SK-N-SH treated with all-trans-retinoic acid at 6 μM for 48 hours (cell line): Measurements from ENCODE around the gene PPP1R8.

Source experiments
- ATAC-seq: fragments of 200-7000 bp; cut with Tn5 transposase; 3 replicates; pipeline ENCODE4 v1.9.1; 2020; ENCODE audit warnings: mild to moderate bottlenecking, moderate library complexity
- ARNTL ChIP-seq: fragments of 450-650 bp; formaldehyde crosslinking; IDR thresholded peaks from 2 replicates; pipeline ENCODE4 v1.5.0; 2020; ENCODE audit warnings: low read depth, mild to moderate bottlenecking, moderate library complexity, borderline replicate concordance
- BACH2 ChIP-seq: fragments of 250-450 bp; sonication (Bioruptor Pico); IDR thresholded peaks from 2 replicates; pipeline ENCODE4 v1.9.0; 2021; ENCODE audit warnings: mild to moderate bottlenecking, borderline replicate concordance
- CSDC2 ChIP-seq: fragments of 250-450 bp; sonication (Bioruptor Pico); IDR thresholded peaks from 2 replicates; pipeline ENCODE4 v1.5.0; 2020; ENCODE audit warnings: mild to moderate bottlenecking, moderate library complexity
- ESRRG ChIP-seq: fragments of 250-450 bp; sonication (Bioruptor Pico); IDR thresholded peaks from 2 replicates; pipeline ENCODE4 v1.6.1; 2021; ENCODE audit warnings: mild to moderate bottlenecking
- GLIS3 ChIP-seq: fragments of 250-450 bp; sonication (Bioruptor Pico); IDR thresholded peaks from 2 replicates; pipeline ENCODE4 v1.5.0; 2020; ENCODE audit warnings: mild to moderate bottlenecking, moderate library complexity
- ISL1 ChIP-seq: fragments of 250-450 bp; sonication (Bioruptor Pico); IDR thresholded peaks from 2 replicates; pipeline ENCODE4 v2.1.2; 2022; ENCODE audit warnings: mild to moderate bottlenecking, moderate library complexity
- PPARA ChIP-seq: fragments of 250-450 bp; sonication (Bioruptor Pico); IDR thresholded peaks from 2 replicates; pipeline ENCODE4 v1.5.0; 2020; ENCODE audit warnings: mild to moderate bottlenecking, borderline replicate concordance
- RARB ChIP-seq: fragments of 250-450 bp; sonication (Bioruptor Pico); IDR thresholded peaks from 2 replicates; pipeline ENCODE4 v1.8.0; 2021; ENCODE audit warnings: mild to moderate bottlenecking, moderate library complexity
- SNAI2 ChIP-seq: fragments of 250-450 bp; sonication (Bioruptor Pico); IDR thresholded peaks from 2 replicates; pipeline ENCODE4 v1.5.0; 2020; ENCODE audit warnings: mild to moderate bottlenecking, moderate library complexity
- TOX ChIP-seq: fragments of 250-450 bp; sonication (Bioruptor Pico); IDR thresholded peaks from 2 replicates; pipeline ENCODE4 v1.8.0; 2021; ENCODE audit warnings: mild to moderate bottlenecking, moderate library complexity, borderline replicate concordance
- ZC3H10 ChIP-seq: fragments of 250-450 bp; sonication (Bioruptor Pico); IDR thresholded peaks from 2 replicates; pipeline ENCODE4 v1.5.1; 2021; ENCODE audit warnings: mild to moderate bottlenecking, moderate library complexity
- ZFP3 ChIP-seq: fragments of 250-450 bp; sonication (Bioruptor Pico); IDR thresholded peaks from 2 replicates; pipeline ENCODE4 v1.5.0; 2020; ENCODE audit warnings: mild to moderate bottlenecking, moderate library complexity
- ZFP30 ChIP-seq: fragments of 450-650 bp; formaldehyde crosslinking; IDR thresholded peaks from 2 replicates; pipeline ENCODE4 v1.5.0; 2022; ENCODE audit warnings: mild to moderate bottlenecking, moderate library complexity
- ZNF565 ChIP-seq: fragments of 450-650 bp; formaldehyde crosslinking; conservative IDR thresholded peaks from 2 replicates; pipeline ENCODE4 v1.5.0; 2020; ENCODE audit warnings: low read depth, mild to moderate bottlenecking, moderate library complexity
- ZNF70 ChIP-seq: fragments of 450-650 bp; formaldehyde crosslinking; IDR thresholded peaks from 2 replicates; pipeline ENCODE4 v1.5.0; 2020; ENCODE audit warnings: mild to moderate bottlenecking, moderate library complexity
- ZNF8 ChIP-seq: fragments of 450-650 bp; formaldehyde crosslinking; IDR thresholded peaks from 2 replicates; pipeline ENCODE4 v1.5.0; 2020; ENCODE audit warnings: mild to moderate bottlenecking, moderate library complexity
- TF ChIP-seq, protein P1 (sequence below): fragments of 250-450 bp; sonication (Bioruptor Pico); IDR thresholded peaks from 2 replicates; pipeline ENCODE4 v1.5.1; 2021; ENCODE audit warnings: mild to moderate bottlenecking, moderate library complexity
- TF ChIP-seq, protein P2 (sequence below): fragments of 250-450 bp; sonication (Bioruptor Pico); IDR thresholded peaks from 2 replicates; pipeline ENCODE4 v1.5.1; 2020; ENCODE audit warnings: low read depth, mild to moderate bottlenecking, moderate library complexity
- TF ChIP-seq, protein P3 (sequence below): fragments of 250-450 bp; sonication (Bioruptor Pico); IDR thresholded peaks from 2 replicates; pipeline ENCODE4 v1.8.0; 2020; ENCODE audit warnings: mild to moderate bottlenecking, moderate library complexity, borderline replicate concordance
- TF ChIP-seq, protein P4 (sequence below): fragments of 250-450 bp; sonication (Bioruptor Pico); IDR thresholded peaks from 2 replicates; pipeline ENCODE4 v1.8.0; 2021; ENCODE audit warnings: low read depth, mild to moderate bottlenecking, moderate library complexity, borderline replicate concordance

Gene PPP1R8

DNA sequence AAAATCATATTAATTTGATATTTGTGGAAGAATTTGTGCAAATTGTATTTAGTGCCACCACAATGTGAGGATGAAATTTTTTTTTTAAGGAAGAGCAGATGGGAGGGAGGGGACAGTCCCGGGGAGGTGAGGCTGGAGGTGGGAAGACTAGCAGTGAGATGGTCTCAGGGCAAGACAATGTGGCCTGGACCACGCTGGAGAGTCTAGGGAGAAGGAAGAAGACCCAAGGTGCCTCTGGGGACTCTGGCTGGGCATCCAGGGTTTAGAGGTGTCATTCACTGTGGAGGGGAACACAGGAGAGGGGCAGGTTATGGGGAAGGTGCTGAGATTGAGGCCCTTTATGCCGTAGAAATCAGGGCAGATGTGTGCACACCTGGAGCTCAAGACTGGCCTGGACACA, 31.4 kb downstream of the PPP1R8 start:
- TF ChIP-seq ZNF8 (CRISPR knock-in tag) (no peak), ZFP3 (CRISPR knock-in tag) (no peak), ZFP30 (CRISPR knock-in tag) (no peak)
- TF ChIP-seq, protein P1, sequence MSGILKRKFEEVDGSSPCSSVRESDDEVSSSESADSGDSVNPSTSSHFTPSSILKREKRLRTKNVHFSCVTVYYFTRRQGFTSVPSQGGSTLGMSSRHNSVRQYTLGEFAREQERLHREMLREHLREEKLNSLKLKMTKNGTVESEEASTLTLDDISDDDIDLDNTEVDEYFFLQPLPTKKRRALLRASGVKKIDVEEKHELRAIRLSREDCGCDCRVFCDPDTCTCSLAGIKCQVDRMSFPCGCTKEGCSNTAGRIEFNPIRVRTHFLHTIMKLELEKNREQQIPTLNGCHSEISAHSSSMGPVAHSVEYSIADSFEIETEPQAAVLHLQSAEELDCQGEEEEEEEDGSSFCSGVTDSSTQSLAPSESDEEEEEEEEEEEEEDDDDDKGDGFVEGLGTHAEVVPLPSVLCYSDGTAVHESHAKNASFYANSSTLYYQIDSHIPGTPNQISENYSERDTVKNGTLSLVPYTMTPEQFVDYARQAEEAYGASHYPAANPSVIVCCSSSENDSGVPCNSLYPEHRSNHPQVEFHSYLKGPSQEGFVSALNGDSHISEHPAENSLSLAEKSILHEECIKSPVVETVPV (CRISPR knock-in tag) = no peak
- TF ChIP-seq, protein P2, sequence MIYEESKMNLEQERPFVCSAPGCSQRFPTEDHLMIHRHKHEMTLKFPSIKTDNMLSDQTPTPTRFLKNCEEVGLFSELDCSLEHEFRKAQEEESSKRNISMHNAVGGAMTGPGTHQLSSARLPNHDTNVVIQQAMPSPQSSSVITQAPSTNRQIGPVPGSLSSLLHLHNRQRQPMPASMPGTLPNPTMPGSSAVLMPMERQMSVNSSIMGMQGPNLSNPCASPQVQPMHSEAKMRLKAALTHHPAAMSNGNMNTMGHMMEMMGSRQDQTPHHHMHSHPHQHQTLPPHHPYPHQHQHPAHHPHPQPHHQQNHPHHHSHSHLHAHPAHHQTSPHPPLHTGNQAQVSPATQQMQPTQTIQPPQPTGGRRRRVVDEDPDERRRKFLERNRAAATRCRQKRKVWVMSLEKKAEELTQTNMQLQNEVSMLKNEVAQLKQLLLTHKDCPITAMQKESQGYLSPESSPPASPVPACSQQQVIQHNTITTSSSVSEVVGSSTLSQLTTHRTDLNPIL (CRISPR knock-in tag) = no peak
- ATAC-seq = no peak

DNA sequence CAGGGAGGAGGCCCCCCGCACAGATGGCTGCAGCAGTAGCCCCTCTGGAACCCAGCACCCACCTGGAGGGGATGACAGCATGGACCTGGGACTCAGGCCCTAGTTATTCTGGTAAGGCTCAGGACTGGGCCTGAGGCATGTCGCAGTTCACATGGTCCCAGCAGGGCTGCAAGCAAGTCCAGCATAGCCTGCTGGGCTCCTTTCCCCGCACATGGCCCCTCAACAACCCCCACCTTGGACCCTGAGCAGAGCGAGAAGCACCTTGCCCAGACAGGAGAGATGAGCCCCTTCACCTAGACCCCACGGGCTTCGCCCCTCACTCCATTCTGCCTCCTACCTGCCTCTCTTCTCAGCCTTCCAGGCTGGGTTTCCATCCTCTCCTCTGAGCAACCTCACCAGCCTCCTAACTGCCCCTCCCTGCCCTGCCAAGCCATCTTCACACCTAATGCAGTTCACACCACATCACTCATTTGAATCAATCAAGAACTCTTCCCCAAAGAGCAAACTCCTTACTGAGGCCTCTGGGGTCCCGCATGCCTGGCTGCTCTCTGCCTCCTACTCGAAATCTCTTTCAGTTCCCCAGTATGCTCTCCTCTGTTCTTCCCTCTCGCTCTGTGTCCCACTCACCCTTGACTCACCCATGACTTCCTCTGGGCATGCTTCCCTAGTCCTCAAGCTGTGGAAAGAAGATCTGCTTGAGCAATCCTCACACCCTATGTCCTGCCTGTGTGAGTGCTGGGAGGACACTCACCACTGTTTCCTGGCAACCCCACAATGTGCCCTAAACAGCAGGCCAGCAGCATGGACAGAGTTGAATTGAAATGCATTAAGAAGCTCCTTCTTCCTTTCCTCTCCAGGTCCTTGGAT, 32.3 kb downstream of the PPP1R8 start:
- TF ChIP-seq BACH2 (CRISPR knock-in tag) (no peak), ZFP30 (CRISPR knock-in tag) (no peak), ZFP3 (CRISPR knock-in tag) (no peak), SNAI2 (CRISPR knock-in tag) (no peak), ZNF565 (CRISPR knock-in tag) (no peak), GLIS3 (CRISPR knock-in tag) (no peak), ARNTL (CRISPR knock-in tag) (no peak), ESRRG (CRISPR knock-in tag) (no peak), TOX (CRISPR knock-in tag) (no peak)
- TF ChIP-seq, protein P1 (CRISPR knock-in tag) = no peak
- TF ChIP-seq, protein P2 (CRISPR knock-in tag) = no peak
- TF ChIP-seq, protein P3, sequence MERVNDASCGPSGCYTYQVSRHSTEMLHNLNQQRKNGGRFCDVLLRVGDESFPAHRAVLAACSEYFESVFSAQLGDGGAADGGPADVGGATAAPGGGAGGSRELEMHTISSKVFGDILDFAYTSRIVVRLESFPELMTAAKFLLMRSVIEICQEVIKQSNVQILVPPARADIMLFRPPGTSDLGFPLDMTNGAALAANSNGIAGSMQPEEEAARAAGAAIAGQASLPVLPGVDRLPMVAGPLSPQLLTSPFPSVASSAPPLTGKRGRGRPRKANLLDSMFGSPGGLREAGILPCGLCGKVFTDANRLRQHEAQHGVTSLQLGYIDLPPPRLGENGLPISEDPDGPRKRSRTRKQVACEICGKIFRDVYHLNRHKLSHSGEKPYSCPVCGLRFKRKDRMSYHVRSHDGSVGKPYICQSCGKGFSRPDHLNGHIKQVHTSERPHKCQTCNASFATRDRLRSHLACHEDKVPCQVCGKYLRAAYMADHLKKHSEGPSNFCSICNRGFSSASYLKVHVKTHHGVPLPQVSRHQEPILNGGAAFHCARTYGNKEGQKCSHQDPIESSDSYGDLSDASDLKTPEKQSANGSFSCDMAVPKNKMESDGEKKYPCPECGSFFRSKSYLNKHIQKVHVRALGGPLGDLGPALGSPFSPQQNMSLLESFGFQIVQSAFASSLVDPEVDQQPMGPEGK (CRISPR knock-in tag) = no peak
- peak; percentile 89 for ATAC-seq

DNA sequence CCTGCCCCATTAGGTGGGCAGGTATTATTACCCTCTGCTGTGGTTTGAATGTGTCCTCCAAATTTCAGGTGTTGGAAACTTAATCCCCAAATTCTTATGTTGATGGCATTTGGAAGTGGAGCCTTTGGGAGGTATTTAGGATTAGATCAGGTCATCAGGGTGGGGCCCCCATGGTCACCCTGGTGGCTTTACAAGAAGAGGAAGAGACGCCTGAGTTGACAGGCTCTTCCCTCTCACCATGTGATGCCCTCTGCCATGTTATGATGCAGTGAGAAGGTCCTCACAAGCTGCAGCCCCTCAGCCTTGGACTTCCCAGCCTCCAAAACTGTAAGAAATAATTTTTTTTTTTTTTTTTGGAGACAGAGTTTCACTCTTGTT, 32.9 kb downstream of the PPP1R8 start:
- TF ChIP-seq ZNF565 (CRISPR knock-in tag) = no peak
- TF ChIP-seq CSDC2 = no peak
- no peak for TF ChIP-seq ZFP3 (CRISPR knock-in tag)
- no peak for TF ChIP-seq ZC3H10
- no peak for TF ChIP-seq ISL1 (CRISPR knock-in tag)
- TF ChIP-seq ZFP30 (CRISPR knock-in tag) = no peak
- no peak for TF ChIP-seq ESRRG (CRISPR knock-in tag)
- TF ChIP-seq, protein P4, sequence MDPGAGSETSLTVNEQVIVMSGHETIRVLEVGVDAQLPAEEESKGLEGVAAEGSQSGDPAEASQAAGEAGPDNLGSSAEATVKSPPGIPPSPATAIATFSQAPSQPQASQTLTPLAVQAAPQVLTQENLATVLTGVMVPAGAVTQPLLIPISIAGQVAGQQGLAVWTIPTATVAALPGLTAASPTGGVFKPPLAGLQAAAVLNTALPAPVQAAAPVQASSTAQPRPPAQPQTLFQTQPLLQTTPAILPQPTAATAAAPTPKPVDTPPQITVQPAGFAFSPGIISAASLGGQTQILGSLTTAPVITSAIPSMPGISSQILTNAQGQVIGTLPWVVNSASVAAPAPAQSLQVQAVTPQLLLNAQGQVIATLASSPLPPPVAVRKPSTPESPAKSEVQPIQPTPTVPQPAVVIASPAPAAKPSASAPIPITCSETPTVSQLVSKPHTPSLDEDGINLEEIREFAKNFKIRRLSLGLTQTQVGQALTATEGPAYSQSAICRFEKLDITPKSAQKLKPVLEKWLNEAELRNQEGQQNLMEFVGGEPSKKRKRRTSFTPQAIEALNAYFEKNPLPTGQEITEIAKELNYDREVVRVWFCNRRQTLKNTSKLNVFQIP (CRISPR knock-in tag) = no peak
- no peak for TF ChIP-seq BACH2 (CRISPR knock-in tag)
- TF ChIP-seq, protein P2 (CRISPR knock-in tag) = no peak
- no peak for TF ChIP-seq ZNF8 (CRISPR knock-in tag)
- TF ChIP-seq, protein P3 (CRISPR knock-in tag) = no peak
- no peak for TF ChIP-seq PPARA (CRISPR knock-in tag)
- TF ChIP-seq TOX (CRISPR knock-in tag) = no peak
- TF ChIP-seq GLIS3 (CRISPR knock-in tag) = no peak
- no peak for TF ChIP-seq ARNTL (CRISPR knock-in tag)
- no peak for TF ChIP-seq RARB (CRISPR knock-in tag)
- no peak for TF ChIP-seq ZNF70
- TF ChIP-seq, protein P1 (CRISPR knock-in tag) = no peak
- TF ChIP-seq SNAI2 (CRISPR knock-in tag) = no peak
- ATAC-seq = no peak
